Lower lobe of right lung (tissue), 2 donors: ENCODE data around the gene NRXN3. TPM values are rescaled to one million over a fixed set of nuclear protein-coding genes. Genes with fewer than 3 reads are reported as not detected.

Source experiments
- ATAC-seq, 2 donors: fragments of 200-7000 bp; cut with Tn5 transposase; one replicate each; pipeline ENCODE4 v1.9.1; 2020 to 2022; ENCODE audit warnings: mild to moderate bottlenecking in 2 of 2, moderate library complexity in 2 of 2
- DNase-seq: peaks from one replicate; pipeline ENCODE4 v3.0.0-alpha.2; 2020
- H3K27ac ChIP-seq: fragments of 200-600 bp; one replicate; pipeline ENCODE4 v1.8.0; 2022
- H3K27me3 ChIP-seq: fragments of 200-600 bp; one replicate; pipeline ENCODE4 v1.8.0; 2022; ENCODE audit warnings: low read depth
- H3K36me3 ChIP-seq: fragments of 200-600 bp; one replicate; pipeline ENCODE4 v1.8.0; 2022; ENCODE audit warnings: mild to moderate bottlenecking
- H3K4me1 ChIP-seq: fragments of 200-600 bp; one replicate; pipeline ENCODE4 v1.8.0; 2022
- H3K4me3 ChIP-seq: fragments of 200-600 bp; one replicate; pipeline ENCODE4 v1.8.0; 2022; ENCODE audit warnings: mild to moderate bottlenecking
- H3K9me3 ChIP-seq: fragments of 200-600 bp; one replicate; pipeline ENCODE4 v1.8.0; 2022
- CTCF ChIP-seq: fragments of 200-600 bp; IDR thresholded peaks from one replicate; pipeline ENCODE4 v1.8.0; 2022; ENCODE audit warnings: antibody characterized with exemption, mild to moderate bottlenecking
- intact Hi-C: fragments of 100-400 bp; cut with DNase I; formaldehyde crosslinking; loops from one replicate; pipeline ENCODE4 v1.11.0; 2022
- total RNA-seq: library from RNA; stranded (reverse); fragmentation: NEBNext Ultra II Directional; extraction: Animal tissue kit (Norgen Biotek cat#: 25700); gene quantifications from one replicate; pipeline ENCODE4 v1.2.1, GENCODE V29; 2021
- donor health status: DM: no; HTN: yes; CAD: no; lungs with severe emphysema.

Gene NRXN3
- total RNA-seq, 1 donor from 2014 or later: 9.0 TPM

DNA sequence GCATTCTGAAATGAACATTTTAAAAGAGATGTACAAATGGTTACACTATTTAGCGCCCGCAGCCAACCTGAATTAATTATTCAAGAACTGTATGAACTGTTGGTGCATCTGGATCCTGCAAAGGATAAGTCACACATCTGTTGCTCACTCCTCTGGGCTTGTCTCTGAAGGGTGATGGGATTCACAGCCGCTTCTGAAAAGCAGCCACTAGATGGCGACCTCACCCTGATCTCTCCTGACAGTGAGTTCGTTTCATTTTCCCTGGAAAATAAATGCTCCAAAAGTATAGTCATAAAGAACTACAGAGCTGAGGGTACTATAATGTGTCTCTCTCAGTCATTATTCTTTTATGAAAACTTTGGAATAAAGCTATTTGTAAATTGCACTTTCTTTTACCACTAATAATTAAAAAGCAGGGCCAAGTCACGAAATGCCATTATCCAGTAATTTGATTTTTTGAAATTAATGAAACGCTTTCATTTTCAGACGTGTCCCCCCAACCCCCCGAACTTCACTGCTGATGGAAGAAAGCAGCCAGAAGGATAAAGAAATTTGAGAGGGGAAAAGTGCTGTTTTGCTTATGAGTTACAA lies 789.6 kb downstream of the NRXN3 start:
- DNase-seq (peak; percentile 57), ATAC-seq (peak; percentile 74 to 78)
- Histone ChIP-seq H3K4me1 (no peaks in the 10 kb centered on the region), H3K4me3 (peak overlapping the region; percentile 20), H3K9me3 (no peaks in the 10 kb centered on the region), H3K27ac (no peak overlapping the region), H3K36me3 (no peaks in the 10 kb centered on the region), H3K27me3 (no peaks in the 10 kb centered on the region)
- intact Hi-C loops: no loop called here
- peak; percentile 91 for TF ChIP-seq CTCF

DNA sequence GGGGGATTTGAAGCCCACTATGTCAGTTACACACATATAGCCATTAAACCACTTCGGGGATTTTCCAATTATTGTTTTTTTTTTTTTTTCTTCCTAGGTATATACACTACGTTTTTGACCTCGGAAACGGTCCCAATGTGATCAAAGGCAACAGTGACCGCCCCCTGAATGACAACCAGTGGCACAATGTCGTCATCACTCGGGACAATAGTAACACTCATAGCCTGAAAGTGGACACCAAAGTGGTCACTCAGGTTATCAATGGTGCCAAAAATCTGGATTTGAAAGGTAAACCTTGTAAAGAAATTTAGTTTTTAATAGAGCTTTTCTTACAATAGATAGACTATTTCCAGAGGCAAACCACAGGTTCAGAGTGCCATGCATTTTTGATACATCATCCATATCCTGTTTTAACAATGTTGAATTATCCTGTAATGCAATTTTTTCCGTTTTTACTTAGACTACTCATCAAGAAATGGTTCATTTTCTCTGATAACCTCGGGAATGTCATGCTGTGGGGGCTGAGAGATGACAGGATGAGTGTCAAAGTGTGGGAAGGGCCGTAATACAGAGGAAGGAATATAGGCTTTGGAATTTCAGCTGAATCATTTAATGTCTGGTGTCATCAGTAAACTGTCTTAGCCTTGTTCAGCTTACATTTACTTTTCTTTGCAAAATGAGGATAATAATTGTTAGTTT lies 797.1 kb downstream of the NRXN3 start:
- no peak for DNase-seq
- H3K27ac ChIP-seq: no peak overlapping the region
- intact Hi-C loops: no loop called here
- no peak overlapping the region for H3K4me3 ChIP-seq
- no peaks in the 10 kb centered on the region for H3K36me3 ChIP-seq
- no peaks in the 10 kb centered on the region for H3K9me3 ChIP-seq
- no peaks in the 10 kb centered on the region for H3K4me1 ChIP-seq
- TF ChIP-seq CTCF: no peak
- ATAC-seq: no peak
- H3K27me3 ChIP-seq: no peaks in the 10 kb centered on the region

- TF ChIP-seq CTCF: no peak
- Histone ChIP-seq H3K36me3 (no peaks in the 10 kb centered on the region), H3K27me3 (no peaks in the 10 kb centered on the region), H3K4me3 (no peak overlapping the region), H3K4me1 (no peaks in the 10 kb centered on the region), H3K27ac (no peak overlapping the region), H3K9me3 (no peaks in the 10 kb centered on the region)
- intact Hi-C loops: no loop called here
- DNase-seq: no peak
- ATAC-seq: no peak
Observed at GRCh38 chr14:78968265-78968664, 798.1 kb downstream of the NRXN3 start.

GRCh38 chr14:78970677-78971076 lies 800.5 kb downstream of the NRXN3 start:
- H3K4me1 ChIP-seq: no peaks in the 10 kb centered on the region
- H3K9me3 ChIP-seq: no peaks in the 10 kb centered on the region
- H3K27me3 ChIP-seq: no peaks in the 10 kb centered on the region
- DNase-seq (no peak), ATAC-seq (no peak)
- no peak overlapping the region for H3K27ac ChIP-seq
- intact Hi-C loops: no loop called here
- H3K36me3 ChIP-seq: no peaks in the 10 kb centered on the region
- no peak for TF ChIP-seq CTCF
- H3K4me3 ChIP-seq: no peak overlapping the region

GRCh38 chr14:78972440-78972839 lies 802.3 kb downstream of the NRXN3 start:
- no peak for DNase-seq
- TF ChIP-seq CTCF: no peak
- Histone ChIP-seq H3K27ac (no peak overlapping the region), H3K4me3 (no peak overlapping the region), H3K27me3 (no peaks in the 10 kb centered on the region), H3K36me3 (no peaks in the 10 kb centered on the region), H3K4me1 (no peaks in the 10 kb centered on the region), H3K9me3 (no peaks in the 10 kb centered on the region)
- ATAC-seq: no peak
- intact Hi-C loops: no loop called here
